Loucy (cell line): Measurements from ENCODE around the gene MYCBP2.

Experiments used
- EZH2phosphoT487 ChIP-seq: fragments of 200-600 bp; IDR thresholded peaks from 2 replicates; pipeline ENCODE4 v1.6.1; 2018; ENCODE audit warnings: antibody characterized with exemption, mild to moderate bottlenecking, moderate library complexity, borderline replicate concordance
- TF ChIP-seq, protein P1 (sequence below): fragments of 200-600 bp; sonication (generic); conservative IDR thresholded peaks from 2 replicates; pipeline ENCODE4 v1.5.1; 2014; ENCODE audit warnings: mild to moderate bottlenecking, antibody characterized with exemption, low read length

DNA sequence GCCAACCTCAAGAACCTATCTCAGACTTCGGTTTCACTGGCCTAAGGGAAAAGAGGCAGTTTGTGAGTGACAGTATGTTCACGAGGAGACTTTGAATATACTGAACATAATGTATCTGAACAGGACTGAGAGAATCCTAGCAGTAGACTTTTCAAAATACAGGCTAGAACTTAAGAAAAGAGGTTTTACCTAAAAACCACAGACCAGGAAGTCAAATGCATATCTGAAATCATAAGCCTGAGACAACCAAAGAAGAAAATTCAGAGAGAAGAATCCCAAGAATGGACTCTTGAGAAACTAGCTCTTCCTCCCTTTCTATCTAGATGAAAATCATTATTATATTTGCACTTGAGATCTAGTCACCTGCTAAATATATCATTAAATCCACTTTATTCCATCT, 17.6 kb downstream of the MYCBP2 start:
- TF ChIP-seq, protein P1, sequence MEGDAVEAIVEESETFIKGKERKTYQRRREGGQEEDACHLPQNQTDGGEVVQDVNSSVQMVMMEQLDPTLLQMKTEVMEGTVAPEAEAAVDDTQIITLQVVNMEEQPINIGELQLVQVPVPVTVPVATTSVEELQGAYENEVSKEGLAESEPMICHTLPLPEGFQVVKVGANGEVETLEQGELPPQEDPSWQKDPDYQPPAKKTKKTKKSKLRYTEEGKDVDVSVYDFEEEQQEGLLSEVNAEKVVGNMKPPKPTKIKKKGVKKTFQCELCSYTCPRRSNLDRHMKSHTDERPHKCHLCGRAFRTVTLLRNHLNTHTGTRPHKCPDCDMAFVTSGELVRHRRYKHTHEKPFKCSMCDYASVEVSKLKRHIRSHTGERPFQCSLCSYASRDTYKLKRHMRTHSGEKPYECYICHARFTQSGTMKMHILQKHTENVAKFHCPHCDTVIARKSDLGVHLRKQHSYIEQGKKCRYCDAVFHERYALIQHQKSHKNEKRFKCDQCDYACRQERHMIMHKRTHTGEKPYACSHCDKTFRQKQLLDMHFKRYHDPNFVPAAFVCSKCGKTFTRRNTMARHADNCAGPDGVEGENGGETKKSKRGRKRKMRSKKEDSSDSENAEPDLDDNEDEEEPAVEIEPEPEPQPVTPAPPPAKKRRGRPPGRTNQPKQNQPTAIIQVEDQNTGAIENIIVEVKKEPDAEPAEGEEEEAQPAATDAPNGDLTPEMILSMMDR = no peak
- no peak for TF ChIP-seq EZH2phosphoT487
